Right renal pelvis (tissue), 4 donors: ENCODE data around the gene MICAL3. TPM values are rescaled to one million over a fixed set of nuclear protein-coding genes. Genes with fewer than 3 reads are reported as not detected.
"Not testable (repeated sequence)": the region's sequence is repeated elsewhere in the genome, so short reads cannot be mapped to it uniquely, and the experiment has no call there.

ENCODE experiments used
- DNase-seq, 4 donors: peaks; one replicate each; pipeline ENCODE4 v3.0.0-alpha.2; 2013; ENCODE audit warnings: low read depth in 4 of 4, low spot score in 3 of 4, missing footprints in 1 of 4
- polyA plus RNA-seq, 4 donors: library from polyadenylated mRNA; unstranded; fragments of 120-200 nt; gene quantifications; one replicate each; pipeline ENCODE4 v1.2.1, GENCODE V29; 2013; ENCODE audit not compliant: insufficient read length in 4 of 4

MICAL3 gene
- polyA plus RNA-seq, 4 donors: 25.6 to 31.5 (median 27.7) TPM

- DNase-seq: no peak
Observed at GRCh38 chr22:18059473-18059872, 35.1 kb upstream of the MICAL3 start.

GRCh38 chr22:18059094-18059417, 34.7 kb upstream of the MICAL3 start:
- DNase-seq: no peak

GRCh38 chr22:18058371-18059093, 34.2 kb upstream of the MICAL3 start:
- no peak for DNase-seq

- DNase-seq: no peak
Observed at GRCh38 chr22:18057568-18058209, 33.3 kb upstream of the MICAL3 start.

GRCh38 chr22:18056807-18057474, 32.6 kb upstream of the MICAL3 start:
- DNase-seq: no peak

- DNase-seq: no peak
Observed at GRCh38 chr22:18056161-18056666, 31.9 kb upstream of the MICAL3 start.

GRCh38 chr22:18055619-18056160, 31.3 kb upstream of the MICAL3 start:
- no peak for DNase-seq

GRCh38 chr22:18053216-18053946, 29.0 kb upstream of the MICAL3 start:
- not testable (repeated sequence) for DNase-seq

- DNase-seq: not testable (repeated sequence)
Observed at GRCh38 chr22:18051113-18051512, 26.8 kb upstream of the MICAL3 start.

GRCh38 chr22:18050065-18050464, 25.7 kb upstream of the MICAL3 start:
- DNase-seq: no peak

- no peak for DNase-seq
Observed at GRCh38 chr22:18048441-18048898, 24.1 kb upstream of the MICAL3 start.

- no peak for DNase-seq
Observed at GRCh38 chr22:18048041-18048440, 23.7 kb upstream of the MICAL3 start.

- no peak for DNase-seq
Observed at GRCh38 chr22:18045794-18046193, 21.4 kb upstream of the MICAL3 start.

- no peak for DNase-seq
Observed at GRCh38 chr22:18044548-18045271, 20.3 kb upstream of the MICAL3 start.

GRCh38 chr22:18042685-18043084, 18.3 kb upstream of the MICAL3 start:
- DNase-seq: no peak

- not testable (repeated sequence) for DNase-seq
Observed at GRCh38 chr22:18040898-18041297, 16.5 kb upstream of the MICAL3 start.

- no peak for DNase-seq
Observed at GRCh38 chr22:18035751-18036150, 11.4 kb upstream of the MICAL3 start.

GRCh38 chr22:18034076-18034475, 9.7 kb upstream of the MICAL3 start:
- DNase-seq: no peak

- no peak for DNase-seq
Observed at GRCh38 chr22:18033204-18033998, 9.0 kb upstream of the MICAL3 start.
